Measurements from ENCODE around the gene SEC63.

DNA sequence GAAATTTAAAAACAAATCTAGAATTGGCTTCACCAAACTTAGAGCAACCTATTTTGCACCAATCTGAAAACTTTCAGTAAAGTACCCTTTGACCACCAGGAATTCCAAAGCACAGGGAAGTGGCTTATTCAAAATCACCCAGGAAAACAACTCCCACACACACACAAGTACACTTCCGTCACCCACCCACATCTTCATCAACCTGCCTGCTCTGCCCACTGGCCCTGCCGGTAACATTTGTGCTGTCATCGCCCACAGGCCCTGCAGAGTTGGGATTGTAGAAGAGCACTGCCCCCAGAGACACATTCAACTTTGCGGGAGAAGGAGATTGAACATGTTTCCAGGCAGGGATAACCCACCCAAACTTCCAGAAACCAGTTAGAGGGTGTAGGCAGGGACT lies 114.6 kb downstream of the SEC63 start:
- TF ChIP-seq CTCF (IDR thresholded peaks at IDR 0.05) (no peak), POLR2A (IDR thresholded peaks at IDR 0.05) (no peak), EP300 (IDR thresholded peaks at IDR 0.05) (no peak)

Measured in ovary (tissue), 3 donors.